Measurements from ENCODE around the gene GNAS.

Gene GNAS

DNA sequence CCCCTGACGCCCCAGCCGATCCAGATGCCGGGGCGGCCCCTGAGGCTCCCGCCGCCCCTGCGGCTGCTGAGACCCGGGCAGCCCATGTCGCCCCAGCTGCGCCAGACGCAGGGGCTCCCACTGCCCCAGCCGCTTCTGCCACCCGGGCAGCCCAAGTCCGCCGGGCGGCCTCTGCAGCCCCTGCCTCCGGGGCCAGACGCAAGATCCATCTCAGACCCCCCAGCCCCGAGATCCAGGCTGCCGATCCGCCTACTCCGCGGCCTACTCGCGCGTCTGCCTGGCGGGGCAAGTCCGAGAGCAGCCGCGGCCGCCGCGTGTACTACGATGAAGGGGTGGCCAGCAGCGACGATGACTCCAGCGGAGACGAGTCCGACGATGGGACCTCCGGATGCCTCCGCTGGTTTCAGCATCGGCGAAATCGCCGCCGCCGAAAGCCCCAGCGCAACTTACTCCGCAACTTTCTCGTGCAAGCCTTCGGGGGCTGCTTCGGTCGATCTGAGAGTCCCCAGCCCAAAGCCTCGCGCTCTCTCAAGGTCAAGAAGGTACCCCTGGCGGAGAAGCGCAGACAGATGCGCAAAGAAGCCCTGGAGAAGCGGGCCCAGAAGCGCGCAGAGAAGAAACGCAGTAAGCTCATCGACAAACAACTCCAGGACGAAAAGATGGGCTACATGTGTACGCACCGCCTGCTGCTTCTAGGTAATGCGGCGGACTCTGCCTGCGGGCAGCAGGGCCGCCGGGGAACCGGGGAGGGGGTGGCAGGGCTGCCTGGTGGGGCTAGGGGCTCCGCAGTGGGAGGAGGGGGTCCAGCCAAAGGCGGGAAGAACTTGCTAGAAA is 2.3 kb downstream of the GNAS start:
- no peak overlapping the region for H3K27ac ChIP-seq
- POLR2A ChIA-PET (ENCODE audit: low non-redundant PET): no interaction called here
- no peak for DNase-seq (ENCODE audit: low spot score)
- TF ChIP-seq, protein P1, sequence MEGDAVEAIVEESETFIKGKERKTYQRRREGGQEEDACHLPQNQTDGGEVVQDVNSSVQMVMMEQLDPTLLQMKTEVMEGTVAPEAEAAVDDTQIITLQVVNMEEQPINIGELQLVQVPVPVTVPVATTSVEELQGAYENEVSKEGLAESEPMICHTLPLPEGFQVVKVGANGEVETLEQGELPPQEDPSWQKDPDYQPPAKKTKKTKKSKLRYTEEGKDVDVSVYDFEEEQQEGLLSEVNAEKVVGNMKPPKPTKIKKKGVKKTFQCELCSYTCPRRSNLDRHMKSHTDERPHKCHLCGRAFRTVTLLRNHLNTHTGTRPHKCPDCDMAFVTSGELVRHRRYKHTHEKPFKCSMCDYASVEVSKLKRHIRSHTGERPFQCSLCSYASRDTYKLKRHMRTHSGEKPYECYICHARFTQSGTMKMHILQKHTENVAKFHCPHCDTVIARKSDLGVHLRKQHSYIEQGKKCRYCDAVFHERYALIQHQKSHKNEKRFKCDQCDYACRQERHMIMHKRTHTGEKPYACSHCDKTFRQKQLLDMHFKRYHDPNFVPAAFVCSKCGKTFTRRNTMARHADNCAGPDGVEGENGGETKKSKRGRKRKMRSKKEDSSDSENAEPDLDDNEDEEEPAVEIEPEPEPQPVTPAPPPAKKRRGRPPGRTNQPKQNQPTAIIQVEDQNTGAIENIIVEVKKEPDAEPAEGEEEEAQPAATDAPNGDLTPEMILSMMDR (conservative IDR thresholded peaks at IDR 0.05; ENCODE audit: low read depth): no peak
- CTCF ChIA-PET: interaction anchor here (0.5 to 1.5 kb wide), 5 partner anchors 20 to 560 kb away, joined by 3 to 4 read pairs (median 3); no protein-coding TSS in a partner anchor

DNA sequence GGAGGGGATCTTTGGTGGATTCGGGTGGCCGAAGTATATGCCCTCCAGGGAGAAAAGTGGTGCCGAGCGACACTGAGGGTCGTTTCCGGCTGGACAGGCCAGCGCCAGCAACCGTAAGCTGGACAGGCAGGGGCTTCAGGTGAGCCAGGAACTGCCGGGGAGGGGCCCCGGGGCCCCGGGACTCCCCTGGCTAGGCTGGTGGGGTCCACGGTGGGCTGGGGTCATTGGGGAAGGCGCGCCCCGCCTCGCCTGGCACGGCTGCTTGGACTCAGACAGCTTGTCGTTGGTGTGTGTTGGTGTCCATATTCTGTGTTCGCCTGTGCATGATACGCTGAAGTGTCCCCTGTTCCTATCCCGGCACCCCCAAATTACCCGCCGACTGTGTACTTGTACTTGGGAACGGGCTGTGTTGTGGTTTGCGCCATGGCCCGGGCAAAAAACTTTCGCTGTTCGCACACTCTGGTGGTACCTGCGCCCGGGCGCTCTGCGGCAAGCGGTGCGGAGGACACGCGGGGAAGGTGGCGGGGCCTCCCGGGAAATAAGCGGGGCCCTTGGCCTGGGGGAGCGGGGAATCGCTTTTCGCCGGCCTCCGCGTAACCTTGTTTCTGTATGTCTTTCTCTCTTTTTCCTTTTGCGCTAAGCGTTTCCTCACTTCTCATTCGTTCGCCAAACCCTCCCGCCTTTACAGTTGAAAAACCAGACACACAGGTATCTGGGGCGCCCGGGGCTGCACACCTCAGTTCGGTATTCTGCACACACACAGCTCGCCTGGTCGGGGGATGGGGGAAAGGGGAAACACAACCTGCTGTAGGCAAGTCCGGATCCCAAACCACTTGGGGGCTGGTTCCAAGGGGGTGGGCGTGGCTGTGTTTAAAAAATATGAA is 3.2 kb downstream of the GNAS start:
- CTCF ChIA-PET: interaction anchor here (0.5 to 0.6 kb wide), 2 partner anchors 28 to 150 kb away, joined by 3 to 4 read pairs; no protein-coding TSS in a partner anchor
- POLR2A ChIA-PET (ENCODE audit: low non-redundant PET): no interaction called here
- DNase-seq (ENCODE audit: low spot score): peak; percentile 75
- TF ChIP-seq, protein P1 (conservative IDR thresholded peaks at IDR 0.05; ENCODE audit: low read depth): no peak
- no peak overlapping the region for H3K27ac ChIP-seq

DNA sequence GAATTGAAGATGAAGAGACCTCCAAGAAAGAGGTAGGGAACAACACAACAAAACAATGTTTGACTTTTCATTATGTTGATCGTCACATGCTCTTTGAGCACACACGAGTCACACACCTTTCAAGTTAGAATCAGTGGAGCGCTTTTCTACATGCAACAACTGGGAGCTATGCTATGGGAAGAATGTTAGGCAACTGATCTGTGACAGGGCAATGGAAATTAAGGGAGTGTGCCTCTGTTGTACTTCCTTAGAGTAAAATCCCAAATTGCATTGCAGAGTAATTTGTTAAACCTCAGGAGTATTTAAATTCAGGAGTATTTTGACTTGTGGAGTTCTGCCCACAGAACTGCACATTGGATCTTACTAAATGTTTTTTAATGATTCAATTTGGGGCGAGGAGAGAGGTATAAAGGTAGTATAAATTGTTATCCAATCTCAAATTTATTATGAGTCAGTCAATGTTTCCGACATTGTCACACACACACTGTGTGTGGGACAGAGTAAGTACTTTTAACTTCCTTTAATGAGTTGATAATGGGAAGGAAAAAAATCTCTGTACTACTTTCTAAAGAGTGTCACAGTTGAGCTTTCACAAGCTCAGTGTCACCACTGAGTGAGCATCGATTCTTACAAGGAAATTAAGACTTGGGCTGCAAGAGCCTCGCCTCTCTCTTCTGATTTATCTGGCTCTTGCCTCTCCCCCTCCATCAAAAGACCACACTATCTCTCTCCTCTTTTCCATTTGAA is 10.7 kb downstream of the GNAS start:
- CTCF ChIA-PET: interaction anchor here (0.6 to 2.6 kb wide), 6 partner anchors 79 to 633 kb away, joined by 3 to 11 read pairs (median 3); no protein-coding TSS in a partner anchor
- TF ChIP-seq, protein P1 (conservative IDR thresholded peaks at IDR 0.05; ENCODE audit: low read depth): no peak
- POLR2A ChIA-PET (ENCODE audit: low non-redundant PET): no interaction called here
- H3K27ac ChIP-seq: no peak overlapping the region
- no peak for DNase-seq (ENCODE audit: low spot score)

DNA sequence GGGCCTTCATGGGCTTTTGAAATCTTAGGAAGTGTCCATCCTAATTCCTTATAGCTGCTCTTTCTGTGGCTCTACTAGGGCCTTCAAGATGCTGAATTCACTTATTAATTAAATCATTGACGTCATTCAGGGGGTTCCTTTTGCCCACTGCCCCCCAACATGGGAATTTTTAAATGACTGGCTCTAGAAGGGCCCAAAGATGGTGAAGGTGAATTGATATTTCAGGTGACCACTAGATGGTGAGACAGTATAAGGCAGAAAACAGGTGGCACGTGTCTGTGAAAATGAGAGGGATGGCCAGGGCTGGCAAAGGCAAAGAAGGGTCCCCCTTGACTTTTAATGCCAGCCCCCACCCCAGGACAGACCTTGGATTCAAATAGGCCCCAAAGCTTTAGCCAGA is 11.8 kb downstream of the GNAS start:
- no peak for DNase-seq (ENCODE audit: low spot score)
- TF ChIP-seq, protein P1 (conservative IDR thresholded peaks at IDR 0.05; ENCODE audit: low read depth): peak; percentile 53
- ChIA-PET CTCF (interaction anchor here (0.5 to 2.6 kb wide), 13 partner anchors 22 to 1259 kb away, joined by 3 to 11 read pairs (median 4); no protein-coding TSS in a partner anchor), POLR2A (ENCODE audit: low non-redundant PET) (no interaction called here)
- no peak overlapping the region for H3K27ac ChIP-seq

DNA sequence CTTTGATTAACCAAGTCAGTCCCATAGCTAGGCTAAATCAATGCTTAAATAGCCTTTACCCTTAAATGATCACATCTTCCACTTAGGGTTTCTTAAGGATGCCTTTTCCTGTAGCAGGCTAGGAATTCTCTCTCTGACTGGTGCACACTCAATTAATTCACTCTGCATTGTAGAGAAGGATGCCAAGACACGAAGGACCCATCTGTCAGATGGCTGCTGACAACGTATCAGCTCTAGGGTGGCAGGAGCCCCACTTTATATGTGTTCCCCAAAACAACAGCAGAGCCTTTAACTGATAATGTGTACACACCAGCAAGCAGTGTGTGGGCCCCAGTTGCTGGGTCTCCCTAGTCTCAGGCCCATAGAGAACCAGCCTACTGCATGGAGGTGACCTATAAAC is 13.3 kb downstream of the GNAS start:
- ChIA-PET CTCF (interaction anchor here (0.6 to 2.6 kb wide), 5 partner anchors 15 to 590 kb away, joined by 3 to 11 read pairs (median 3); no protein-coding TSS in a partner anchor), POLR2A (ENCODE audit: low non-redundant PET) (no interaction called here)

More for the DNA sequence above, 13.3 kb downstream of the GNAS start:
- DNase-seq (ENCODE audit: low spot score): no peak
- no peak overlapping the region for H3K27ac ChIP-seq
- TF ChIP-seq, protein P1 (conservative IDR thresholded peaks at IDR 0.05; ENCODE audit: low read depth): no peak
